Endodermal cell (in vitro differentiated cells): Measurements from ENCODE around the gene KLHL33. TPM values are rescaled to one million over a fixed set of nuclear protein-coding genes. Genes with fewer than 3 reads are reported as not detected.
A peak's percentile ranks its signal among the peaks of the same experiment; 100 is the strongest.

Source experiments
- DNase-seq: peaks from one replicate; pipeline ENCODE4 v3.0.0-alpha.2; 2017
- H3K27ac ChIP-seq: 2 replicates; pipeline ENCODE4 v1.5.1; 2013; ENCODE audit warnings: mild to moderate bottlenecking, low read depth, low read length, moderate library complexity
- H3K27me3 ChIP-seq: 2 replicates; pipeline ENCODE4 v1.6.1; 2013; ENCODE audit warnings: mild to moderate bottlenecking, low read length, moderate library complexity; ENCODE audit not compliant: insufficient read depth, control insufficient read depth, poor library complexity, severe bottlenecking
- H3K36me3 ChIP-seq: 2 replicates; pipeline ENCODE4 v1.7.0; 2013; ENCODE audit warnings: mild to moderate bottlenecking, low read length, moderate library complexity; ENCODE audit not compliant: control insufficient read depth, insufficient read depth
- H3K4me1 ChIP-seq: one replicate; pipeline ENCODE4 v1.7.0; 2013; ENCODE audit warnings: low read length; ENCODE audit not compliant: control insufficient read depth, insufficient read depth
- H3K4me3 ChIP-seq: 2 replicates; pipeline ENCODE4 v1.5.1; 2013; ENCODE audit warnings: mild to moderate bottlenecking, low read length, moderate library complexity
- H3K9ac ChIP-seq: 2 replicates; pipeline ENCODE4 v1.6.1; 2013; ENCODE audit warnings: mild to moderate bottlenecking, low read length, moderate library complexity; ENCODE audit not compliant: poor library complexity, severe bottlenecking; ENCODE audit errors: extremely low read depth
- H3K9me3 ChIP-seq: 2 replicates; pipeline ENCODE4 v1.6.1; 2013; ENCODE audit warnings: mild to moderate bottlenecking, low read length, moderate library complexity; ENCODE audit not compliant: control insufficient read depth
- H3K27ac Mint-ChIP-seq: 2 replicates; pipeline ENCODE4 v1.8.0; 2020; ENCODE audit warnings: mixed read lengths
- H3K27me3 Mint-ChIP-seq: 2 replicates; pipeline ENCODE4 v1.8.0; 2021; ENCODE audit warnings: mild to moderate bottlenecking, mixed read lengths; ENCODE audit not compliant: insufficient read depth
- H3K36me3 Mint-ChIP-seq: 2 replicates; pipeline ENCODE4 v1.8.0; 2020; ENCODE audit warnings: low read depth, mixed read lengths
- H3K4me1 Mint-ChIP-seq: 2 replicates; pipeline ENCODE4 v1.8.0; 2020; ENCODE audit warnings: mixed read lengths
- H3K4me3 Mint-ChIP-seq: 2 replicates; pipeline ENCODE4 v1.8.0; 2020; ENCODE audit warnings: mild to moderate bottlenecking, moderate library complexity, mixed read lengths
- H3K9me3 Mint-ChIP-seq: 2 replicates; pipeline ENCODE4 v1.8.0; 2020; ENCODE audit warnings: mild to moderate bottlenecking, mixed read lengths
- CTCF ChIP-seq: fragments of 200-600 bp; sonication (generic); conservative IDR thresholded peaks from 2 replicates; pipeline ENCODE4 v1.5.0; 2021; ENCODE audit warnings: antibody characterized with exemption, mild to moderate bottlenecking
- WGBS, 2 experiments: methylation state at CpG; one replicate each; pipeline versions ENCODE4 v1.1.5 to v1.1.7; 2013; ENCODE audit warnings: missing lambda C conversion rate in 2 of 2, mixed read lengths in 1 of 2; ENCODE audit not compliant: insufficient coverage in 1 of 2, insufficient read length in 1 of 2; 5-methylcytosine and 5-hydroxymethylcytosine counted together
- total RNA-seq, 2 donors: library from RNA; stranded (reverse); fragmentation: NEBNext Ultra II Directional in 1 of 2; extraction: Animal tissue kit (Norgen Biotek cat#: 25700) in 1 of 2; gene quantifications; 2 replicates in 1 of 2; 3 replicates in 1 of 2; pipeline ENCODE4 v1.2.1, GENCODE V29; 2021

The KLHL33 gene
- total RNA-seq, 2 donors from 2014 or later: 0.09 TPM; not detected in 1

- TF ChIP-seq CTCF: no peak
- H3K9me3 ChIP-seq: no peaks in the 10 kb centered on the region
- WGBS, 2 experiments: 84 to 89% methylated on average over 2 of the region's 2 CpGs
- peaks cover 9% of the 10 kb centered on the region for H3K4me1 ChIP-seq
- no peaks in the 10 kb centered on the region for H3K9me3 Mint-ChIP-seq
- H3K27me3 Mint-ChIP-seq: no peaks in the 10 kb centered on the region
- peak overlapping the region; percentile 13 for H3K27ac Mint-ChIP-seq
- no peaks in the 10 kb centered on the region for H3K36me3 Mint-ChIP-seq
- no peaks in the 10 kb centered on the region for H3K36me3 ChIP-seq
- H3K4me3 Mint-ChIP-seq: no peak overlapping the region
- H3K9ac ChIP-seq: no peak overlapping the region
- H3K4me1 Mint-ChIP-seq: peaks cover 33% of the 10 kb centered on the region
- no peak overlapping the region for H3K4me3 ChIP-seq
- DNase-seq: no peak
- no peak overlapping the region for H3K27ac ChIP-seq
- no peaks in the 10 kb centered on the region for H3K27me3 ChIP-seq
These were observed 17.5 kb downstream of the KLHL33 start for GRCh38 chr14:20418501-20418909.

- peaks cover 28% of the 10 kb centered on the region for H3K4me1 Mint-ChIP-seq
- no peaks in the 10 kb centered on the region for H3K27me3 Mint-ChIP-seq
- no peaks in the 10 kb centered on the region for H3K9me3 ChIP-seq
These were observed 18.4 kb downstream of the KLHL33 start for GRCh38 chr14:20417250-20418186.

GRCh38 chr14:20416223-20416622 is 19.7 kb downstream of the KLHL33 start:
- peaks cover 9% of the 10 kb centered on the region for H3K4me1 ChIP-seq
- no peaks in the 10 kb centered on the region for H3K27me3 Mint-ChIP-seq
- peaks cover 35% of the 10 kb centered on the region for H3K4me1 Mint-ChIP-seq
- WGBS, 2 experiments: 91% methylated on average over 2 of the region's 2 CpGs; no CpG with 5 or more reads in 1 of the 2 experiments
- no peaks in the 10 kb centered on the region for H3K9me3 ChIP-seq
- H3K9ac ChIP-seq: no peak overlapping the region
- no peak overlapping the region for H3K27ac ChIP-seq
- no peaks in the 10 kb centered on the region for H3K36me3 ChIP-seq
- H3K4me3 Mint-ChIP-seq: no peak overlapping the region
- TF ChIP-seq CTCF: no peak
- no peak overlapping the region for H3K4me3 ChIP-seq
- no peaks in the 10 kb centered on the region for H3K36me3 Mint-ChIP-seq
- DNase-seq: no peak
- H3K9me3 Mint-ChIP-seq: no peaks in the 10 kb centered on the region
- no peak overlapping the region for H3K27ac Mint-ChIP-seq
- H3K27me3 ChIP-seq: no peaks in the 10 kb centered on the region

More at GRCh38 chr14:20417250-20418186, 18.4 kb downstream of the KLHL33 start:
- Histone ChIP-seq H3K27ac (no peak overlapping the region), H3K9ac (no peak overlapping the region), H3K27me3 (no peaks in the 10 kb centered on the region), H3K36me3 (no peaks in the 10 kb centered on the region), H3K4me3 (no peak overlapping the region), H3K4me1 (peaks cover 9% of the 10 kb centered on the region)
- Mint-ChIP-seq H3K36me3 (no peaks in the 10 kb centered on the region), H3K27ac (no peak overlapping the region), H3K4me3 (no peak overlapping the region), H3K9me3 (no peaks in the 10 kb centered on the region)
- DNase-seq: no peak
- TF ChIP-seq CTCF: no peak
- WGBS, 2 experiments: 91 to 99% methylated on average over 6 to 7 of the region's 7 CpGs
